ENCODE measurements around the gene LRP8.

The LRP8 gene

GRCh38 chr1:53346814-53347176, 18.9 kb upstream of the LRP8 start:
- Histone ChIP-seq H2BK120ac (ENCODE audit: insufficient read depth, low read length, poor library complexity) (no peak overlapping the region), H2BK5ac (ENCODE audit: low read depth, low read length, poor library complexity) (no peak overlapping the region), H3K4ac (ENCODE audit: low read depth, low read length) (no peak overlapping the region), H3K14ac (ENCODE audit: low read length) (no peak overlapping the region), H3K4me3 (ENCODE audit: low read depth, low read length) (no peak overlapping the region), H3K9ac (ENCODE audit: low read length) (no peak overlapping the region), H2BK12ac (ENCODE audit: low read length) (no peak overlapping the region), H4K12ac (ENCODE audit: low read depth, low read length) (no peak overlapping the region), H4K91ac (ENCODE audit: low read depth, low read length) (no peak overlapping the region), H2AFZ (ENCODE audit: insufficient read depth, low read length, poor library complexity) (no peak overlapping the region), H2AK5ac (ENCODE audit: low read length) (no peak overlapping the region), H3K9me3 (ENCODE audit: insufficient read depth, low read depth, low read length) (no peaks in the 10 kb centered on the region), H3K36me3 (ENCODE audit: control insufficient read depth in 1 of 2, insufficient read depth in 2 of 2, low read length in 2 of 2) (no peaks in the 10 kb centered on the region), H4K8ac (ENCODE audit: low read depth, low read length) (no peak overlapping the region), H3K4me2 (ENCODE audit: low read length) (no peak overlapping the region), H3K79me1 (ENCODE audit: low read length) (peaks cover 5% of the 10 kb centered on the region), H3K23ac (ENCODE audit: low read length) (no peak overlapping the region), H3K27ac (ENCODE audit: low read depth, low read length) (no peak overlapping the region), H3K4me1 (ENCODE audit: control insufficient read depth in 1 of 2, insufficient read depth in 2 of 2, low read length in 2 of 2) (peaks cover 8 to 11% of the 10 kb centered on the region in 2 experiments), H3K27me3 (ENCODE audit: insufficient read depth, low read length) (no peaks in the 10 kb centered on the region), H3K18ac (ENCODE audit: low read length) (no peak overlapping the region), H3K79me2 (ENCODE audit: control insufficient read depth, insufficient read depth, low read length, poor library complexity) (no peaks in the 10 kb centered on the region)
- WGBS (ENCODE audit: extremely low coverage, insufficient coverage, insufficient read length): no CpG with 5 or more reads among the region's 3 CpGs
- DNase-seq: no peak

GRCh38 chr1:53345996-53346813, 18.3 kb upstream of the LRP8 start:
- Histone ChIP-seq H2AFZ (ENCODE audit: insufficient read depth, low read length, poor library complexity) (no peak overlapping the region), H3K4me1 (ENCODE audit: control insufficient read depth in 1 of 2, insufficient read depth in 2 of 2, low read length in 2 of 2) (peaks cover 8 to 11% of the 10 kb centered on the region in 2 experiments), H3K4me2 (ENCODE audit: low read length) (no peak overlapping the region), H2AK5ac (ENCODE audit: low read length) (no peak overlapping the region), H3K27ac (ENCODE audit: low read depth, low read length) (no peak overlapping the region), H3K14ac (ENCODE audit: low read length) (no peak overlapping the region), H3K4ac (ENCODE audit: low read depth, low read length) (no peak overlapping the region), H3K36me3 (ENCODE audit: control insufficient read depth in 1 of 2, insufficient read depth in 2 of 2, low read length in 2 of 2) (no peaks in the 10 kb centered on the region), H3K23ac (ENCODE audit: low read length) (no peak overlapping the region), H3K9ac (ENCODE audit: low read length) (no peak overlapping the region), H3K9me3 (ENCODE audit: insufficient read depth, low read depth, low read length) (no peaks in the 10 kb centered on the region), H2BK5ac (ENCODE audit: low read depth, low read length, poor library complexity) (no peak overlapping the region), H2BK120ac (ENCODE audit: insufficient read depth, low read length, poor library complexity) (no peak overlapping the region), H3K79me2 (ENCODE audit: control insufficient read depth, insufficient read depth, low read length, poor library complexity) (no peaks in the 10 kb centered on the region), H3K27me3 (ENCODE audit: insufficient read depth, low read length) (no peaks in the 10 kb centered on the region), H4K12ac (ENCODE audit: low read depth, low read length) (no peak overlapping the region), H3K79me1 (ENCODE audit: low read length) (peaks cover 5% of the 10 kb centered on the region), H4K91ac (ENCODE audit: low read depth, low read length) (no peak overlapping the region), H4K8ac (ENCODE audit: low read depth, low read length) (no peak overlapping the region), H3K4me3 (ENCODE audit: low read depth, low read length) (no peak overlapping the region), H2BK12ac (ENCODE audit: low read length) (no peak overlapping the region), H3K18ac (ENCODE audit: low read length) (no peak overlapping the region)
- no peak for DNase-seq
- no CpG with 5 or more reads among the region's 7 CpGs for WGBS (ENCODE audit: extremely low coverage, insufficient coverage, insufficient read length)

GRCh38 chr1:53344921-53345838, 17.3 kb upstream of the LRP8 start:
- H3K36me3 ChIP-seq (ENCODE audit: control insufficient read depth in 1 of 2, insufficient read depth in 2 of 2, low read length in 2 of 2): no peaks in the 10 kb centered on the region
- no peak overlapping the region for H2BK120ac ChIP-seq (ENCODE audit: insufficient read depth, low read length, poor library complexity)
- no peak overlapping the region for H2BK12ac ChIP-seq (ENCODE audit: low read length)
- H2AK5ac ChIP-seq (ENCODE audit: low read length): no peak overlapping the region
- no peaks in the 10 kb centered on the region for H3K79me2 ChIP-seq (ENCODE audit: control insufficient read depth, insufficient read depth, low read length, poor library complexity)
- H4K8ac ChIP-seq (ENCODE audit: low read depth, low read length): no peak overlapping the region
- H4K12ac ChIP-seq (ENCODE audit: low read depth, low read length): no peak overlapping the region
- H3K18ac ChIP-seq (ENCODE audit: low read length): no peak overlapping the region
- H3K9me3 ChIP-seq (ENCODE audit: insufficient read depth, low read depth, low read length): no peaks in the 10 kb centered on the region
- H3K4me3 ChIP-seq (ENCODE audit: low read depth, low read length): no peak overlapping the region
- H3K4ac ChIP-seq (ENCODE audit: low read depth, low read length): no peak overlapping the region
- H3K27ac ChIP-seq (ENCODE audit: low read depth, low read length): no peak overlapping the region
- H2BK5ac ChIP-seq (ENCODE audit: low read depth, low read length, poor library complexity): no peak overlapping the region
- WGBS (ENCODE audit: extremely low coverage, insufficient coverage, insufficient read length): no CpG with 5 or more reads among the region's 11 CpGs
- H3K4me2 ChIP-seq (ENCODE audit: low read length): no peak overlapping the region
- H2AFZ ChIP-seq (ENCODE audit: insufficient read depth, low read length, poor library complexity): no peak overlapping the region
- H3K14ac ChIP-seq (ENCODE audit: low read length): no peak overlapping the region
- DNase-seq: no peak
- H3K4me1 ChIP-seq (ENCODE audit: control insufficient read depth in 1 of 2, insufficient read depth in 2 of 2, low read length in 2 of 2): peaks cover 8 to 11% of the 10 kb centered on the region in 2 experiments
- H3K79me1 ChIP-seq (ENCODE audit: low read length): peaks cover 5% of the 10 kb centered on the region
- no peaks in the 10 kb centered on the region for H3K27me3 ChIP-seq (ENCODE audit: insufficient read depth, low read length)
- no peak overlapping the region for H3K9ac ChIP-seq (ENCODE audit: low read length)
- H3K23ac ChIP-seq (ENCODE audit: low read length): no peak overlapping the region
- H4K91ac ChIP-seq (ENCODE audit: low read depth, low read length): no peak overlapping the region

GRCh38 chr1:53343831-53344668, 16.2 kb upstream of the LRP8 start:
- Histone ChIP-seq H3K79me1 (ENCODE audit: low read length) (peaks cover 5% of the 10 kb centered on the region), H3K23ac (ENCODE audit: low read length) (no peak overlapping the region), H2AK5ac (ENCODE audit: low read length) (no peak overlapping the region), H4K12ac (ENCODE audit: low read depth, low read length) (no peak overlapping the region), H3K4me2 (ENCODE audit: low read length) (peak overlapping the region; percentile 9), H3K14ac (ENCODE audit: low read length) (no peak overlapping the region), H3K27me3 (ENCODE audit: insufficient read depth, low read length) (no peaks in the 10 kb centered on the region), H2BK120ac (ENCODE audit: insufficient read depth, low read length, poor library complexity) (no peak overlapping the region), H3K4ac (ENCODE audit: low read depth, low read length) (no peak overlapping the region), H3K4me3 (ENCODE audit: low read depth, low read length) (no peak overlapping the region), H3K27ac (ENCODE audit: low read depth, low read length) (no peak overlapping the region), H2BK12ac (ENCODE audit: low read length) (peak overlapping the region; percentile 42), H3K18ac (ENCODE audit: low read length) (no peak overlapping the region), H3K79me2 (ENCODE audit: control insufficient read depth, insufficient read depth, low read length, poor library complexity) (no peaks in the 10 kb centered on the region), H4K8ac (ENCODE audit: low read depth, low read length) (peak overlapping the region; percentile 29), H3K9me3 (ENCODE audit: insufficient read depth, low read depth, low read length) (no peaks in the 10 kb centered on the region), H4K91ac (ENCODE audit: low read depth, low read length) (no peak overlapping the region), H3K4me1 (ENCODE audit: control insufficient read depth in 1 of 2, insufficient read depth in 2 of 2, low read length in 2 of 2) (peaks cover 8 to 11% of the 10 kb centered on the region in 2 experiments), H2AFZ (ENCODE audit: insufficient read depth, low read length, poor library complexity) (no peak overlapping the region), H3K36me3 (ENCODE audit: control insufficient read depth in 1 of 2, insufficient read depth in 2 of 2, low read length in 2 of 2) (no peaks in the 10 kb centered on the region), H3K9ac (ENCODE audit: low read length) (no peak overlapping the region), H2BK5ac (ENCODE audit: low read depth, low read length, poor library complexity) (no peak overlapping the region)
- peak; percentile 39 to 57 for DNase-seq
- WGBS (ENCODE audit: extremely low coverage, insufficient coverage, insufficient read length): no CpG with 5 or more reads among the region's 9 CpGs
